Panc1 (cell line): ENCODE data around the gene CFAP57. TPM values are rescaled to one million over a fixed set of nuclear protein-coding genes. Genes with fewer than 3 reads are reported as not detected.

Experiments
- ATAC-seq: fragments of 200-7000 bp; cut with Tn5 transposase; 2 replicates; pipeline ENCODE4 v1.9.1; 2020; ENCODE audit warnings: mild to moderate bottlenecking, moderate library complexity
- BruUV-seq: library from RNA; stranded (reverse); fragments of 400-500 nt; replicated peaks from 2 replicates; lab custom pipeline; 2021; lab: Mats Ljungman, UMichigan
- CTCF ChIA-PET: fragments of 300-600 bp; sonication (Branson Sonifier 250); formaldehyde crosslinking; loops from one replicate; lab custom pipeline; 2022; ENCODE audit warnings: antibody characterized with exemption; lab: Charles Lee
- POLR2A ChIA-PET: fragments of 300-600 bp; sonication (Branson Sonifier 250); formaldehyde crosslinking; loops from one replicate; lab custom pipeline; 2022; ENCODE audit warnings: antibody characterized with exemption; lab: Charles Lee
- DNase-seq: peaks from one replicate; pipeline ENCODE4 v3.0.0-alpha.2; 2010; ENCODE audit warnings: low read depth, low spot score
- H3K27ac ChIP-seq: 2 replicates; pipeline ENCODE4 v1.5.1; 2011; ENCODE audit warnings: mild to moderate bottlenecking, low read length, inconsistent platforms
- H3K27me3 ChIP-seq: fragments of 200-500 bp; sonication (Bioruptor generic); 2 replicates; pipeline ENCODE4 v1.6.0; 2014; ENCODE audit warnings: low read length, inconsistent platforms; ENCODE audit not compliant: control insufficient read depth, insufficient read depth
- H3K36me3 ChIP-seq: fragments of 200-500 bp; sonication (Bioruptor generic); 2 replicates; pipeline ENCODE4 v1.5.1; 2014; ENCODE audit warnings: inconsistent platforms, mild to moderate bottlenecking, low read length, moderate library complexity; ENCODE audit not compliant: control insufficient read depth, insufficient read depth
- H3K4me1 ChIP-seq: 2 replicates; pipeline ENCODE4 v1.5.1; 2011; ENCODE audit warnings: inconsistent platforms, mild to moderate bottlenecking, low read length, moderate library complexity; ENCODE audit not compliant: control insufficient read depth, insufficient read depth
- H3K4me3 ChIP-seq, 2 experiments: 2 replicates each; pipeline ENCODE4 v1.5.1; 2011 to 2012; ENCODE audit warnings: low read depth in 2 of 2, low read length in 2 of 2, mild to moderate bottlenecking in 2 of 2, inconsistent platforms in 1 of 2, moderate library complexity in 1 of 2
- H3K9me3 ChIP-seq: fragments of 200-500 bp; sonication (Bioruptor generic); 2 replicates; pipeline ENCODE4 v1.5.1; 2014; ENCODE audit warnings: low read depth, mild to moderate bottlenecking, inconsistent platforms, low read length, moderate library complexity; ENCODE audit not compliant: control insufficient read depth, insufficient read depth
- POLR2AphosphoS5 ChIP-seq: IDR thresholded peaks from 2 replicates; pipeline ENCODE4 v1.6.1; 2012; ENCODE audit warnings: mild to moderate bottlenecking, low read depth, low read length, moderate library complexity
- SIN3A ChIP-seq: IDR thresholded peaks from 2 replicates; pipeline ENCODE4 v1.6.1; 2012; ENCODE audit warnings: low read depth, mild to moderate bottlenecking, low read length, moderate library complexity, borderline replicate concordance; ENCODE audit not compliant: insufficient read depth
- TCF7L2 ChIP-seq: IDR thresholded peaks from 2 replicates; pipeline ENCODE4 v1.6.1; 2011; ENCODE audit warnings: mild to moderate bottlenecking, low read depth, low read length, inconsistent platforms
- in situ Hi-C: cut with HindIII; loops from 2 replicates; pipeline ENCODE4 v1.10.0; 2016; ENCODE audit warnings: low sequenced_read_pairs, low pct_unique_long_range_greater_than_20kb
- intact Hi-C: fragments of 100-400 bp; cut with micrococcal nuclease; formaldehyde crosslinking; loops from one replicate; pipeline ENCODE4 v1.10.0; 2022; ENCODE audit not compliant: unreplicated experiment
- total RNA-seq: library from RNA; stranded (reverse); gene quantifications from one replicate; pipeline ENCODE4 v1.2.1, GENCODE V29; 2021; ENCODE audit not compliant: unreplicated experiment
- TF ChIP-seq, protein P1 (sequence below): fragments of 450-650 bp; IDR thresholded peaks from 2 replicates; pipeline ENCODE4 v1.5.1; 2017; ENCODE audit warnings: mild to moderate bottlenecking
- TF ChIP-seq, protein P2 (sequence below), 2 experiments: IDR thresholded peaks; 2 replicates each; pipeline ENCODE4 v1.6.1; 2011 to 2012; ENCODE audit warnings: low read depth in 2 of 2, control low read depth in 1 of 2, low read length in 1 of 2, mild to moderate bottlenecking in 1 of 2, moderate library complexity in 1 of 2; ENCODE audit not compliant: insufficient read depth in 1 of 2

The CFAP57 gene
- total RNA-seq, 1 experiment from 2014 or later = 0.69 TPM

DNA sequence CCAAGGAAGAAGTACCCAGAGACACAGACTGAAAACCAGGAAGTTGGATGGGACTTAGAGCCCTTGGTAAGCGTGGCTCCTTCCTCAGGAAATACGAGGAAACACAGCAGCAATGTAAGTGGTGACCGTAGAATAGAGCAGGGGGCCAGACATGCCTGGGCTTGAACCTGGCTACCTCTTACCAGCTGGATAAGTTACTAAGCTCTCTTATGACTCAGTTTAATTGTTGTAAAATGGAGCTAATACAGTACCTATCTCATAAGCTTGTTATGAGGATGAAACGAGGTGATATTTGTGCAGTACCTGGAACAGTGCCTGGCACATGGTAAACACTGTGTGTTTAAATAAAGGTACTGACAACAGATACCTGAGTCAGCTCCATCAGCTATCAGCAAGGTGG is 19.3 kb upstream of the CFAP57 start:
- no peaks in the 10 kb centered on the region for H3K4me1 ChIP-seq
- no peaks in the 10 kb centered on the region for H3K27me3 ChIP-seq
- POLR2A ChIA-PET = no interaction called here
- in situ Hi-C loops (no loop called here), intact Hi-C loops (no loop called here)
- no peak for ATAC-seq
- no peak overlapping the region for H3K4me3 ChIP-seq
- CTCF ChIA-PET = no interaction called here
- TF ChIP-seq SIN3A (no peak), POLR2AphosphoS5 (no peak), TCF7L2 (no peak)
- TF ChIP-seq, protein P1, sequence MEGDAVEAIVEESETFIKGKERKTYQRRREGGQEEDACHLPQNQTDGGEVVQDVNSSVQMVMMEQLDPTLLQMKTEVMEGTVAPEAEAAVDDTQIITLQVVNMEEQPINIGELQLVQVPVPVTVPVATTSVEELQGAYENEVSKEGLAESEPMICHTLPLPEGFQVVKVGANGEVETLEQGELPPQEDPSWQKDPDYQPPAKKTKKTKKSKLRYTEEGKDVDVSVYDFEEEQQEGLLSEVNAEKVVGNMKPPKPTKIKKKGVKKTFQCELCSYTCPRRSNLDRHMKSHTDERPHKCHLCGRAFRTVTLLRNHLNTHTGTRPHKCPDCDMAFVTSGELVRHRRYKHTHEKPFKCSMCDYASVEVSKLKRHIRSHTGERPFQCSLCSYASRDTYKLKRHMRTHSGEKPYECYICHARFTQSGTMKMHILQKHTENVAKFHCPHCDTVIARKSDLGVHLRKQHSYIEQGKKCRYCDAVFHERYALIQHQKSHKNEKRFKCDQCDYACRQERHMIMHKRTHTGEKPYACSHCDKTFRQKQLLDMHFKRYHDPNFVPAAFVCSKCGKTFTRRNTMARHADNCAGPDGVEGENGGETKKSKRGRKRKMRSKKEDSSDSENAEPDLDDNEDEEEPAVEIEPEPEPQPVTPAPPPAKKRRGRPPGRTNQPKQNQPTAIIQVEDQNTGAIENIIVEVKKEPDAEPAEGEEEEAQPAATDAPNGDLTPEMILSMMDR = no peak
- TF ChIP-seq, protein P2, sequence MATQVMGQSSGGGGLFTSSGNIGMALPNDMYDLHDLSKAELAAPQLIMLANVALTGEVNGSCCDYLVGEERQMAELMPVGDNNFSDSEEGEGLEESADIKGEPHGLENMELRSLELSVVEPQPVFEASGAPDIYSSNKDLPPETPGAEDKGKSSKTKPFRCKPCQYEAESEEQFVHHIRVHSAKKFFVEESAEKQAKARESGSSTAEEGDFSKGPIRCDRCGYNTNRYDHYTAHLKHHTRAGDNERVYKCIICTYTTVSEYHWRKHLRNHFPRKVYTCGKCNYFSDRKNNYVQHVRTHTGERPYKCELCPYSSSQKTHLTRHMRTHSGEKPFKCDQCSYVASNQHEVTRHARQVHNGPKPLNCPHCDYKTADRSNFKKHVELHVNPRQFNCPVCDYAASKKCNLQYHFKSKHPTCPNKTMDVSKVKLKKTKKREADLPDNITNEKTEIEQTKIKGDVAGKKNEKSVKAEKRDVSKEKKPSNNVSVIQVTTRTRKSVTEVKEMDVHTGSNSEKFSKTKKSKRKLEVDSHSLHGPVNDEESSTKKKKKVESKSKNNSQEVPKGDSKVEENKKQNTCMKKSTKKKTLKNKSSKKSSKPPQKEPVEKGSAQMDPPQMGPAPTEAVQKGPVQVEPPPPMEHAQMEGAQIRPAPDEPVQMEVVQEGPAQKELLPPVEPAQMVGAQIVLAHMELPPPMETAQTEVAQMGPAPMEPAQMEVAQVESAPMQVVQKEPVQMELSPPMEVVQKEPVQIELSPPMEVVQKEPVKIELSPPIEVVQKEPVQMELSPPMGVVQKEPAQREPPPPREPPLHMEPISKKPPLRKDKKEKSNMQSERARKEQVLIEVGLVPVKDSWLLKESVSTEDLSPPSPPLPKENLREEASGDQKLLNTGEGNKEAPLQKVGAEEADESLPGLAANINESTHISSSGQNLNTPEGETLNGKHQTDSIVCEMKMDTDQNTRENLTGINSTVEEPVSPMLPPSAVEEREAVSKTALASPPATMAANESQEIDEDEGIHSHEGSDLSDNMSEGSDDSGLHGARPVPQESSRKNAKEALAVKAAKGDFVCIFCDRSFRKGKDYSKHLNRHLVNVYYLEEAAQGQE (IDR thresholded peaks at IDR 0.05; ENCODE audit: insufficient read depth in 1 of 2, low read depth in 2 of 2, low read length in 1 of 2) = no peak
- no peaks in the 10 kb centered on the region for H3K36me3 ChIP-seq
- no peaks in the 10 kb centered on the region for H3K9me3 ChIP-seq
- no peak overlapping the region for H3K27ac ChIP-seq
- no TSS peak for BruUV-seq
- DNase-seq = no peak

DNA sequence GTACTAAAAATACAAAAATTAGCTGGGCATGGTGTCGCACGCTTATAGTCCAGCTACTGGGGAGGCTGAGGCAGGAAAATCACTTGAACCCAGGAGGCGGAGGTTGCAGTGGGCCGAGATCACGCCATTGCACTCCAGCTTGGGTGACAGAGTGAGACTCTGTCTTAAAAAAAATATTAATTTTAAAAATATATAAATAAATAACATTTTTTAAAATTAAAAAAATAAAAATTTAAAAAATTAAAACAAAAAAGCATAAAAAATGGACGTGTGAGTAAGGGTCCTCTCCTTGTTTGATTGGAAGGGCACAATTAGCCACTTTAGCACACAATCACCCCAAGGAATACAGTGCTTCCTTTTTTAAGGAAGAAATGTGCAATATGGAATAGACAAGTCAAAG is 18.7 kb upstream of the CFAP57 start:
- POLR2A ChIA-PET = no interaction called here
- Histone ChIP-seq H3K27ac (no peak overlapping the region), H3K4me3 (no peak overlapping the region), H3K9me3 (no peaks in the 10 kb centered on the region), H3K27me3 (no peaks in the 10 kb centered on the region), H3K36me3 (no peaks in the 10 kb centered on the region), H3K4me1 (no peaks in the 10 kb centered on the region)
- DNase-seq (no peak), ATAC-seq (no peak)
- intact Hi-C loops (no loop called here), in situ Hi-C loops (no loop called here)
- BruUV-seq = no TSS peak
- CTCF ChIA-PET = no interaction called here
- TF ChIP-seq TCF7L2 (no peak), SIN3A (no peak), POLR2AphosphoS5 (no peak)
- TF ChIP-seq, protein P1 = no peak
- TF ChIP-seq, protein P2 (IDR thresholded peaks at IDR 0.05; ENCODE audit: insufficient read depth in 1 of 2, low read depth in 2 of 2, low read length in 1 of 2) = no peak
